Activated T-cell treated with anti-CD3 and anti-CD28 coated beads, Interleukin-2, amount 50 U/mL, for 24 hours (primary cell): Measurements from ENCODE around the gene THBS4.
"Not testable (repeated sequence)": the region's sequence is repeated elsewhere in the genome, so short reads cannot be mapped to it uniquely, and the experiment has no call there.

Source experiments
- DNase-seq: peaks from one replicate; pipeline ENCODE4 v3.0.0-alpha.2; 2020
- H3K27ac Mint-ChIP-seq: 2 replicates; pipeline ENCODE4 v1.8.0; 2020; ENCODE audit warnings: mild to moderate bottlenecking, mixed read lengths
- H3K27me3 Mint-ChIP-seq: 2 replicates; pipeline ENCODE4 v1.8.0; 2020; ENCODE audit warnings: mixed read lengths
- H3K36me3 Mint-ChIP-seq: 2 replicates; pipeline ENCODE4 v1.8.0; 2020; ENCODE audit warnings: low read depth, mixed read lengths
- H3K4me1 Mint-ChIP-seq: 2 replicates; pipeline ENCODE4 v1.8.0; 2020; ENCODE audit warnings: low read depth, mixed read lengths
- H3K4me3 Mint-ChIP-seq: 2 replicates; pipeline ENCODE4 v1.8.0; 2020; ENCODE audit warnings: mild to moderate bottlenecking, moderate library complexity, mixed read lengths
- H3K9me3 Mint-ChIP-seq: 2 replicates; pipeline ENCODE4 v1.8.0; 2020; ENCODE audit warnings: mixed read lengths

Gene THBS4

DNA sequence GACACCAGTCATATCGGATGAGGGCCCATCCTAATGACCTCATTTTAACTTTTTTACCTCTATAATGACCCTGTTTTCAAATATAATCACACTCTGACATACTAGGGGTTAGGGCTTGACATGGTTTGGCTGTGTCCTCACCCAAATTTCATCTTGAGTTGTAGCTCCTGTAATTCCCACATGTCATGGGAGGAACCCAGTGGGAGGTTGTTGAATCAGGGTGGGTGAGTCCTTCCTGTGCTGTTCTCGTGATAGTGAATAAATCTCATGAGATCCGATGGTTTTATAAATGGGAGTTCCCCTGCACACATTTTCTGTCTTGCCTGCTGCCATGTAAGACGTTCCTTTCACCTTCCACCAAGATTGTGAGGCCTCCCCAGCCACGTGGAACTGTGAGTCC is 71.8 kb downstream of the THBS4 start:
- Mint-ChIP-seq H3K27me3 (no peaks in the 10 kb centered on the region), H3K9me3 (peaks cover 2% of the 10 kb centered on the region), H3K4me3 (no peak overlapping the region), H3K27ac (no peak overlapping the region), H3K36me3 (peaks cover 2% of the 10 kb centered on the region), H3K4me1 (peaks cover 32% of the 10 kb centered on the region)
- no peak for DNase-seq

DNA sequence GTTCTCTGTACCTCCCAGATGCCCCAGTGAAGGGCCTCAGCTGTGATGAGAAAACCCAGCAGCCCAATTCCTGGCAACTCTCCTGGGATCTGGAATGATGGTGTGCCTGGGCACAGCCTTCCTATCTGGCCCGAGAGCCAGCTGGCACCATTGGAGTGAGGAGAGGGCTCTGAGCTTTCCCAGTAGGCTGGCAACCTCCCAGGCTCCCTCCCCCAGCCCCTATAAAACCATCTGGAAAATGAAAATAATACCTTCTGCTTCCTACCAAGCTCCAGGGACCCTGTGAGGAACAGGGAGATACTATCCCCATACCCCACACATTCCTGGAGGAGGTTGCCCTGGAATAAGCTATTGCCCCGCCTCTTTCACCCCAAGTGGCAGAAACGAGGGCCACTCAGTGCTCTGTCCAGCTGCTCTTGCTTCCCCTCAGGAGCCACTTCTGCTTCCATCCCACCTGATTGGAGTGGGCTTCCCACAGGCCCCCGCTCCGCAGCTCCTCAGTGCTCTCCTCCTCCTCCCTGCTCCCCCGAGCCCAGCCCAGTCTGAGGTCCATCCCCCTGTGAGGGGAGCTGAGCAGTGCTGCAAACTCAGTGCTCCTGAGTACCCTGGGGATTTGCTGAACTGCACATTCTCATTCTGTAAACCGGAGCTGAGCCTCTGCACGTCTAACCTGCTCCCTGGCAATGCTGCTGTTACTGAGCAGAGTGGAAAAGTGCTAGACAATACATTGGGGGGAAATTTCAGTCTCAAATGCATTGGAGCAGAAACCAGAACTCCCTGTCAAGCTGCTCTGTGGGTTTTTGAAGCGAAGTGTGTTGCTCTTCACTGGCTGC is 74.7 kb downstream of the THBS4 start:
- peak; percentile 27 for DNase-seq
- no peaks in the 10 kb centered on the region for H3K27me3 Mint-ChIP-seq
- peaks cover 16% of the 10 kb centered on the region for H3K4me1 Mint-ChIP-seq
- no peak overlapping the region for H3K4me3 Mint-ChIP-seq
- peaks cover 23% of the 10 kb centered on the region for H3K36me3 Mint-ChIP-seq
- peaks cover 9% of the 10 kb centered on the region for H3K9me3 Mint-ChIP-seq
- peak overlapping the region; percentile 26 for H3K27ac Mint-ChIP-seq

DNA sequence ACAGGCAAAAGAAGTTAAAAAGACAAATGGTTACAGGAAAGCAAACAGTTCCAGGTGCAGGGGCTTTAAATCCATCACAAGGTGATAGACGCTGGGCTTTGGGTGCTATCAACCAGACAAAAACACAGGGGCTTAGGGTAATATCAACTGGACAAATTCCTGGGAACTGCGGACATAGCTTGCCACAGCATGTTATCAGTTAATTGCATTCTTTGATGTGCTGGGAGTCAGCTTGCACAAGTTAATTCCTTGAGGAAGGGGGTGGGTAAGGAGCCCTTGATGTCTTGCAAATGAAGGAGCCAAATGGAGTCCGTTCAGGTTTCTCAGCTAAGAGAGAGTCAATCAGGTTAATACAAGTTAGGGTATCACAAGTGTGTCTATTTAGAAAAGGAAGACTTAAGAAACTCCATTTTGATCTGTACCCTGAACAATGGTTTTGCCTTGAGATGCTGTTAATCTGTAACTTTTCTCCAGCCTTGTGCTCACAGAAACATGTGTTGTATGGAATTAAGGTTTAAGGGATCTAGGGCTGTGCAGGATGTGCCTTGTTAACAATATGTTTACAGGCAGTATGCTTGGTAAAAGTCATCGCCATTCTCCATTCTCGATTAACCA is 76.3 kb downstream of the THBS4 start:
- not testable (repeated sequence) for H3K4me3 Mint-ChIP-seq, H3K27me3 Mint-ChIP-seq, DNase-seq, H3K9me3 Mint-ChIP-seq, H3K27ac Mint-ChIP-seq
- Mint-ChIP-seq H3K36me3 (peaks cover 29% of the 10 kb centered on the region), H3K4me1 (peaks cover 23% of the 10 kb centered on the region)

DNA sequence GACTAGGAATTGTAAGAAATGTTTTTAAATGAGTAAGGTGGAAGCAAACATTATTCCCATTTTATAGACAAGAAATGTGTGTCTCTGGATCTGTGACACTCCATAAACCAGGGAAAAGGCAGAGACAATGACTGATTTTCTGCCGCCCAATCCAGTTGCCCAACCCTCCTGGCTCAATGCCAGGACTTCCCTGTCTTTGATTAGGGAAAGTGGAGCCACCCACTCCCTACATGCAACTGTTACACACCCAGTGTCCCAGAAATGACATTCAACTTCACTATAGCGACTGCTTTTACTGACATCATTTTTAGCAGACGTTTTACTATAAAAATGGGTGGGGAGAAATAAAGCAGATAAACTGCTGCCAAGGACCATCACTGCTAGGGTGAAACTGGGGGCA is 79.7 kb downstream of the THBS4 start:
- Mint-ChIP-seq H3K9me3 (peaks cover 8% of the 10 kb centered on the region), H3K27ac (peak overlapping the region; percentile 61), H3K4me1 (peaks cover 40% of the 10 kb centered on the region)

DNA sequence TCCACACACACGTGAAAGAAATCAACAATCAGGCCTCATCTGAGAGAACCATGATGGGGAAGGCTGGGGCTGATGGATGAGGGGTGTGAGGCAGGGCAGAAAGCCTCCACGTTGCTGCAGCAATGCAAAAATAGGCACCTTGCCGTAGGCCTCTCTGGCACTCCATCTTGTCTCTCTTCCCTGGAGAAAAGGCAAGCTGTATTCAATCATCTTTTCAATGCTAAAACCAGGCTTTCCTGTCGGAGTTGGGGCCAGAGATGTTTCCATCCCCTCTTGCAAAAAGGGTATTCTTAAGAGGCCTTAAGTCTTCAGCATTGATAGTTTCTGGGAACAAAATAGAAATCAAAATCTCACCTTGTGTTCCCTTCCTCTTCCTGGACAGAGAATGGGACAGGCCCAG is 80.9 kb downstream of the THBS4 start:
- peaks cover 35% of the 10 kb centered on the region for H3K4me1 Mint-ChIP-seq
- peaks cover 8% of the 10 kb centered on the region for H3K9me3 Mint-ChIP-seq
- DNase-seq = no peak
- peaks cover 33% of the 10 kb centered on the region for H3K36me3 Mint-ChIP-seq
- no peaks in the 10 kb centered on the region for H3K27me3 Mint-ChIP-seq
- no peak overlapping the region for H3K4me3 Mint-ChIP-seq
- H3K27ac Mint-ChIP-seq = peak overlapping the region; percentile 55

More for the DNA sequence above, 79.7 kb downstream of the THBS4 start:
- no peak for DNase-seq
- H3K36me3 Mint-ChIP-seq = peaks cover 35% of the 10 kb centered on the region
- no peak overlapping the region for H3K4me3 Mint-ChIP-seq
- no peaks in the 10 kb centered on the region for H3K27me3 Mint-ChIP-seq

DNA sequence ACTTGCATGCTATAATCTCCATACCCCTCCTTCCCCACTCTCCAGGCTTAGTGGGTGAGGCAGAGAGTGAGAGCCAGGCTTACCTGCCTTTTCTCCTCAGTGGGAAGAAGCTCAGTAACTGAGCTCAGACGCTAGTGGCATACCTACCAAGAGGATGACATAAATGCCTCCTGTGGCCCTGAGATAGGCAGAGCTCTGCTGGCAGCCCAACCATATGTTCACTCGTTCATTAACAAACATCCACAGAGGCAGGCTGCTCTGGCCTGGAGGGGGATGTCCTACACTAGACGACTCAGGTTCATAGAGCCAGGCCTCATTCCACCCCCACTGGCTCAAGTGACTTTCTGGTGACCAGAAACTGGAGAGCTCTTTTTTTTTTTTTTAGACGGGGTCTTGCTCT is 81.3 kb downstream of the THBS4 start:
- Mint-ChIP-seq H3K4me1 (peaks cover 35% of the 10 kb centered on the region), H3K27me3 (no peaks in the 10 kb centered on the region), H3K27ac (peak overlapping the region; percentile 55), H3K9me3 (peaks cover 8% of the 10 kb centered on the region), H3K36me3 (peaks cover 33% of the 10 kb centered on the region), H3K4me3 (no peak overlapping the region)
- DNase-seq = no peak

DNA sequence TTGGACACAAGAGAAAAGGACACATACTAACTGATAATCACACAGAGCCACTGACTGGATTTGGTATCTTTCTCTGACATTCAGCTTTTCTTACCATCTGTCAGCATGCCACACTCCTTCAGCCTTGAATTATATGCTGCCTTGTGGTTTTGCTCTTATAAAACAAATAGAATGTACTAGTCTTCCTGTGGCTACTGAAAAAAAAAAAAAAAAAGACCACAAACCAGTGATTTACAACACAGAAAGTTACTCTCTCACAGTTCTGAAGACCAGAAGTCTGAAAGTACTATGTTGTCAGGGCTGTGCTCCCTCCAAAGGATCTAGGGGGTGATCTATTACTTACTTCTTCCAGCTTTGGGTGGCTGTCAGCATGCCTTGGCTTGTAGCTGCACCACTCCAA is 82.3 kb downstream of the THBS4 start:
- H3K4me3 Mint-ChIP-seq = no peak overlapping the region
- peaks cover 39% of the 10 kb centered on the region for H3K4me1 Mint-ChIP-seq
- H3K27ac Mint-ChIP-seq = peak overlapping the region; percentile 34
- H3K36me3 Mint-ChIP-seq = peaks cover 30% of the 10 kb centered on the region
- DNase-seq = no peak
- peaks cover 8% of the 10 kb centered on the region for H3K9me3 Mint-ChIP-seq
- H3K27me3 Mint-ChIP-seq = no peaks in the 10 kb centered on the region

DNA sequence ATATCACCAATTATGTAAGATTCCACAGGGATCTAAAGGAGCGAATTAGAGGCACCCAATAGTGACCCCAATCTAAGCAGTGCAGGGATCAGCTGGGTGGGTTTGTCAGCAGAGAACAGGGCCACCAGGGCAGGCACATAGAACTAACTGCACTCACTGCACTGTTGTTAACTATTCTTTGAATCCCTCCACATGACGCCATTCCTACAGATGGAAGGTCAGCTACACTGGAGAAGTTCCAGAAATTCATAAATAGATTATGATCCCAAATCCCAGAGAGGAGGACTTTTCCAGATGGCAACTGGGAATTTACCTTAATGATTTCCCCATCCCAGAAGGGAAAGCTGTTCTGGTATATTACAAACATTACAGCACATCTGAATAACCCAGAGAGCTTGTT is 84.2 kb downstream of the THBS4 start:
- Mint-ChIP-seq H3K27ac (no peak overlapping the region), H3K4me1 (peaks cover 51% of the 10 kb centered on the region), H3K27me3 (no peaks in the 10 kb centered on the region), H3K36me3 (peaks cover 18% of the 10 kb centered on the region), H3K9me3 (peaks cover 3% of the 10 kb centered on the region), H3K4me3 (no peak overlapping the region)
- peak; percentile 13 for DNase-seq

DNA sequence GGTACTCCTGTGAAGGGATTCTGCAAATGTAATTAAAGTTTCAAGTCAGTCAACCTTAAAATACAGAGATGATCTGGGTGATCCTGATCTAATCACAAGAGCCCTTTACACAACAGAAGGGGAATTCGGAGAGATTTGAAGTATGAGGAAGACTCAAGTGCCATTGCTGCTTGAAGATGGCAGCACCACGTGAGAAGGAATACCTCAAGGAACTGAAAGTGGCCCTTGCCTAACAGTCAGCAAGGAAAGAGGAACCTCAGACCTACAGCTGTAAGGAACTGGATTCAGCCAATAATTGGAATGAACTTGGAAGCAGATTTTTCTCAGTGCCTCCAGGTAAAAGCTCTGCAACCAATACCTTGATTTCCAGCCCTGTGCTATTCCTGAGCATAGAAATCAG is 87.4 kb downstream of the THBS4 start:
- Mint-ChIP-seq H3K27ac (no peak overlapping the region), H3K27me3 (no peaks in the 10 kb centered on the region), H3K9me3 (no peaks in the 10 kb centered on the region), H3K36me3 (peaks cover 13% of the 10 kb centered on the region), H3K4me3 (no peak overlapping the region), H3K4me1 (peaks cover 53% of the 10 kb centered on the region)
- DNase-seq = no peak

DNA sequence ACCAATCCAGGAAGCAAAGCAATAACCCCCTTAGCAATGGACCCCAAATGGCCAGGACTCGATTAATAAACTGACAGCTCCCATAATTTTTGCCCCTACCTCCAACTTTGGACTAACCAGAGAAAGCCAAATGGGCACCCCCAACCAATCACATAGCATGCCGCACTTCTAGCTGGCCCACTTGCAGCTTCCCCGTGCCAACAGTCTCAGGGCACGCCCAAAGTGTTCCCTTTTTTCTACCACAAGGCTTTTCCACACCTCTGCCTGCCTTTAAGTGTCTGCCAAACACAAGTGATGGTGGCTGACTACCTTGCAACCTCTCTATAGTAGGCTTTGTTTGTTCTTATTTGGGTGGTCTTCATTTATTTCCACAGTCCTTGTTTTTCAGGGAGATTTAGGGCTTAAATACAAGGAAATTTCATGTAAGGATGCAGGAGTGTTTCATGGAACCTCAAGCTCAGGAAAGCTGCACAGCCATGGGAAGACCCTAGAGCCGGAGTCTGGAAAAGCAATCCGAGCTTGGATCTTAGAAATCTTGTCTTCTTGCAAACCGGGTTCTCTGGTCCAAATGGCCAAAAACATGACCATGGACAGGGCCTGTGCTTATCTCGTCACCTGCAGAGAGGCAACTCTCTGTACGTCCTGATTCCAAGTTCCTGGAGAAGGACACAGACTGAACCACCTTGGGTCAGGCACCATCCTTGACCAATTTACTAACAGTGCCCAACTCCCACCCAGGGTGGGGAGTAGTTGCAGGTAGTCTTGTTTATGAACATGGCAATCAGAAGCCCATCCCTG is 89.2 kb downstream of the THBS4 start:
- Mint-ChIP-seq H3K27me3 (no peaks in the 10 kb centered on the region), H3K36me3 (peaks cover 13% of the 10 kb centered on the region)

DNA sequence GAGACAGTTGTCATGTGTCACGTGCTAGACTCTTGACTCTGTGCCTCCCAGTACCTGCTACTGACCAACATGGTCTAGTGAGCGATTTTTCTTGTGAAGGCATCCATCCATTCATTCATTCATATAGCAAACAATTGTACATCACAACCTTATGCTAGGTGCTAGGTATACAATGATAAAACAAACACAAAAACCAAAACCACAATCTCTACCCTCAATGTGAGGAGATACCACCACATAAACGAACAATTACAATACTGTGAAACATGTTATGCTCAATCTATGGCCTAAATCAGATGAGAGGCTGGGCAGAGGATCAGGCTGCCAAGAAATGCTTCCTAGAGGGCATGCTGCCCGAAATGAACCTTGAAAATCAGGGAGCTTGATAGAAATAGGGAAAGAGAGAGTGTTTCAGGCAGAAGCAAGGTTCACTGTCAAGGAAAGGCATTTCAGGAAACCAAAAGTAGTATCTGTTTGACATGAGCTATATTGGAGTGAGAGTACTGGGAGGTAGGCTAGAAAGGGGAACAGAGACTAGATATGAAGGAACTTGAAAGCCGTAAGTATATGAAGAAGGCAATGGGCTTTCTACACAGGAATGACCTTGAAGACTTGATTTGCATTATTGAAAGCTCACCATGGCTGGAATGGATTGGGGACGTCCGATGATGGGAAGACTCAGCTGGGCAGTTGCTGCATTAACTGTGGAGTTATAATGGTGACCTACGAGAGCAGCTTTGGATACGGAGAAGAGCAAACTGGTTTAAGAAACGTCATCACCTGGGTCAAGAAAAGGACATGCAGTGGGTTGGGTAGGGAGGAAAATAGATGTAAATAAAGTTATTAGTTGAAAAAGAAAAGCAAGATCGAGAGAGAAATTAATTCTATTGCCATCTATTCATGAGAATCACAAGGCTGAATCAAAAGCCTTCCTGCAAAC is 90.1 kb downstream of the THBS4 start:
- peaks cover 54% of the 10 kb centered on the region for H3K4me1 Mint-ChIP-seq
- H3K4me3 Mint-ChIP-seq = peak overlapping the region; percentile 47
- H3K9me3 Mint-ChIP-seq = no peaks in the 10 kb centered on the region
- H3K27me3 Mint-ChIP-seq = no peaks in the 10 kb centered on the region
- peak overlapping the region; percentile 90 for H3K27ac Mint-ChIP-seq
- DNase-seq = no peak
- H3K36me3 Mint-ChIP-seq = peaks cover 13% of the 10 kb centered on the region

More for the DNA sequence above, 89.2 kb downstream of the THBS4 start:
- no peak for DNase-seq
- Mint-ChIP-seq H3K27ac (no peak overlapping the region), H3K4me3 (no peak overlapping the region), H3K4me1 (peaks cover 55% of the 10 kb centered on the region), H3K9me3 (no peaks in the 10 kb centered on the region)

DNA sequence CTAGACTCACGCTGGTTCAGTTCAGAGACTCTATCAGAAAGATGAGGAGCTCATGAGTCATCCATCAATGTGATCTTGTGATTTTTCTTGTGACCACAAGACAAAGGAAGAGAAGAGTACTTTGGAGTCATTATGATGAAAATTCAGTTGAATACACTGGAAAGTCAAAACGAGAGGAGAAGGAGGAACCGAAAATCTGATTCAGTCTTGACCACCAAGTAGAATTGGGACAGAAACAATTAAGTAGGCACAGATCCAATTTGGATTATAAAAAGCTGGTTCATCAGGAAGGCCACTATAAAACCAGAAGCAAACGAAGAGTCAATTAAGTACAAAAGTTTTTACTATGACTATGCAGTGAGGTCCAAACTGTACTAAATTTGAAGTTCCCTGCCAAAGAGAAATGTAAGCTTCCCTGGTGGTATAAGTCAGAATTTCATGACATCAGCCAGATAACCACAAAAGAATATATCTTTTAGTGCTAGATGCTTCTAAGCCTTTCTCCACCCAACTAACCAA is 90.9 kb downstream of the THBS4 start:
- Mint-ChIP-seq H3K9me3 (peaks cover 6% of the 10 kb centered on the region), H3K27ac (peak overlapping the region; percentile 90), H3K4me1 (peaks cover 59% of the 10 kb centered on the region), H3K27me3 (no peaks in the 10 kb centered on the region), H3K36me3 (peaks cover 13% of the 10 kb centered on the region), H3K4me3 (peak overlapping the region; percentile 47)
- no peak for DNase-seq

DNA sequence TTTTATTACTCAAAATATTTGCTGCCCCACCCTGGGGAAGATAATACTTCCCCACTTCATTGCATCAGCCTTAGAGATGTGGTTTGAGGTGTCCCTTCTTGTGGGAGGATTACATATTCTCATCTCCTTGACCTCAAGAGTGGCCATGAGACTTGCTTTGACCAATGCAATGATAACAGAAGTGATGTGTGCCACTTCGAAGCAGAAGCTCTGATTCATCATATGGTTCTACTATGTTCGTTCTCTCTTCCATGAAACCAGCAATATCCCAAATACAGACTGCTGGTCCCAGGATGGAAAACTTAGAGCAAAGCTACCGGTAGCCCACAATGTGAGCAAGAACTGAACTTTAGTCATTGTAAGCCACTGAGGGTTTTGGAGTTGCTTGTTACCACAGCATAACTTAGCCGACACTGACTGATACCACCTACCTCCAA is 92.0 kb downstream of the THBS4 start:
- DNase-seq = no peak
- H3K36me3 Mint-ChIP-seq = peaks cover 13% of the 10 kb centered on the region
- H3K27me3 Mint-ChIP-seq = no peaks in the 10 kb centered on the region
- H3K4me3 Mint-ChIP-seq = no peak overlapping the region
- peaks cover 9% of the 10 kb centered on the region for H3K9me3 Mint-ChIP-seq
- H3K27ac Mint-ChIP-seq = peak overlapping the region; percentile 86
- peaks cover 66% of the 10 kb centered on the region for H3K4me1 Mint-ChIP-seq
